Activated CD8-positive, alpha-beta memory T cell treated with anti-CD3 and anti-CD28 coated beads for 36 hours (primary cell): ENCODE data around the gene RPL39L. TPM values are rescaled to one million over a fixed set of nuclear protein-coding genes. Genes with fewer than 3 reads are reported as not detected.

Source experiments
- CTCF ChIA-PET: fragments of 350-600 bp; sonication (Branson Sonifier 250); formaldehyde crosslinking; loops from one replicate; lab custom pipeline; 2021; ENCODE audit warnings: antibody characterized with exemption; lab: Charles Lee
- POLR2A ChIA-PET: fragments of 350-600 bp; sonication (Branson Sonifier 250); formaldehyde crosslinking; loops from one replicate; lab custom pipeline; 2021; ENCODE audit warnings: antibody characterized with exemption; lab: Charles Lee
- total RNA-seq, 2 experiments: library from RNA; stranded (reverse); gene quantifications; one replicate each; pipeline ENCODE4 v1.2.3, GENCODE V29; 2021

RPL39L gene
- total RNA-seq, 2 experiments from 2014 or later: 12.9 to 14.1 TPM

DNA sequence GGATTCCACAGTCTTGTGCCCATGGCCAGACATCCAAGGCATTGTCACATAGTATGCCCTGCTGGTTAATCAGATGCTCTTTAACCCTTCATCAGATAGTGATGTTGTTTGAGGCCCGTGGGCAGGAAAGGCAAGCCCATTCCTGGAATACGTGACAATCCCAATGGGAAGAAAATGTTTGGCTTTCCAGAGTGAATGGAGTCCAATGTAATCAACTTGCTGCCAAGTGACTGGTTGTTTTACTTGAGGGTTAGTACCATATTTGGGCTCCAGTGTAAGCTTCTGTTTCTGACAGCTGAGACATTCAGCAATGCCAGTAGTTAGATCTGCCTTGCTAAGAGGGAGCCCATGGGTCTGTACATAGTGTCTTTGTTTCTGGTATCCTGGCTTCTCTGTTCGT is 31.3 kb downstream of the RPL39L start:
- CTCF ChIA-PET: interaction anchor here (0.5 kb wide), 1 partner anchor 62 kb away, joined by 3 read pairs; no protein-coding TSS in a partner anchor
- POLR2A ChIA-PET: no interaction called here

DNA sequence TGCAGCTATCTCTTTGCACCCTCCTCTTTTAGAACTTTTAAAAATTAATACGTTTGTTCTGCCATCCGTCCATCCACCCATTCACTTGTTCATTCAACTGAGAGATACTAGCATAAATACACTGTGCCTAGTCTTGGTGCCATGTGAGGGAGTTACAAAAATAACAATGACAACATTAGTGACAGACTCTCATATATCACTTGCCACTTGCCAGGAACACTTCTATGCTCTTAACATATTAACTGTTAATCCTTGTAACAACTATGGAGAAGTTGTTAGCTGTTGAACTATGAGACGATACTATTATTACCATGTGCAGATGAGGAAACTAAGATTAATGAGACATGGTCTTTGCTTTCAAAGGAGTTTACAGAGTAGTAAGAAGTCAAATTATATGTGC is 33.6 kb downstream of the RPL39L start:
- POLR2A ChIA-PET: no interaction called here

DNA sequence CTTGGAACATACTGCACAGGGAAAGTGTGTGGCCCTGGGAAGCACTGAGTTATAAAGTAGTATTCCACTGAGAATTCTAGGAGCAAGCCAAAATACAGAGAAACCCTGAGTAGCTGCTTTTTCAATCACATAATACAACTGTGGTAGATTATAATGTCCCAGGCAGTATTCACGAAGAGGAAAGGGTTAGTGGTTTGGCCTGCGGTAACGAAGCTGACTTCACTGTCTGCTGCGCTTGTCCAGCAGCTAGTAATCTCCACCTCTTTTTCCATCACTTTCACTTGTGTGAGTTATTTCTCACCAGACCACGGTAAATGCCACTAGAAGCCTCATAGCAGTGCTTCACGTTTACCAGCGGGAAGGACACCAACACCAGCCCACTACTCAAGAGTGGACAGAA is 34.4 kb downstream of the RPL39L start:
- POLR2A ChIA-PET: interaction anchor here (0.6 kb wide), 1 partner anchor 103 kb away, joined by 6 read pairs; no protein-coding TSS in a partner anchor
- CTCF ChIA-PET: no interaction called here

More for the DNA sequence above, 33.6 kb downstream of the RPL39L start:
- CTCF ChIA-PET: no interaction called here

DNA sequence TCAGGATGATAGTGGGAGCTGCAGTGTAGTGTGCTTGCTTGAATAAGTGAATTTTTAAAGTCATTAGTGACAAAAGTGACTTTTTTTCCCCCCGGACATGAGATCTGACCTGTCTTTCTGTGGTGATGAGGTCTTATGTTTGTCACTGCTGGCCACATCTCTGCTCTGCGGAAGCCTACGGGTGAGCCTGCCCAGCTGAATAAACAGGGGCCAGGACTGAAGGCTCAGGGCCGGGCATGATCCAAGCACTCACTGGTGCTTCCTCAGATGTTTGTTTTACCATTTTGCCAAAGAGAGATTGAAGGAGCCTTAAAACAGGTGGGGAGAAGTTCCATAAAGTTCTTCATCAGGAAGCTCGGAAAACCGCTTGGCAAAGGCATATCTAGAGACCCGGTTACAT is 35.0 kb downstream of the RPL39L start:
- ChIA-PET CTCF (no interaction called here), POLR2A (interaction anchor here (0.6 kb wide), 1 partner anchor 102 kb away, joined by 6 read pairs; no protein-coding TSS in a partner anchor)

GRCh38 chr3:187103251-187103650 is 36.0 kb downstream of the RPL39L start:
- ChIA-PET POLR2A (no interaction called here), CTCF (no interaction called here)

DNA sequence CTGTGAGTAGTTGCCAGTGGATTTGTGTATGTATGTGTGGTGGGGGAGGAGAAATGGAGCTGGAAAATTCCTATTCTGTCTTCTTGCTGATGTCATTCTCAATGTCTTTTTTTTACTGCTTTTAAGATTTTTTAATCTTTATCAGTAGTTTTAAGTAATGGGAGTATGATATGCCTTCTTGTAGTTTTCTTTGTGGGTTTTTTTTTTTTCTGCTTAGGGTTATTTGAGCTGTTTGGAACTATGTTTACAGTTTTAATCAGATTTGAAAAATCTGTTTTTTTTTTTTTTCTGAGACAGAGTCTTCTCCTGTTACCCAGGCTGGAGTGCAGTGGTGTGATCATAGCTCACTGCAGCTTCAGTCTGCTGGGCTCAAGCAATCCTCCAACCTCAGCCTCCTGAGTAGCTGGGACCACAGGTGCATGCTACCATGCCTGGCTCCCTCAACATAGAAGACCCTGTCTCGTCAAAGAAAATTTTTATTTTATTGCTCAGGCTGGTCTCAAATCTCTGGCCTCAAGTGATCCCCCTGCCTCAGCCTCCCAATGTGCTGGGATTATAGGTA is 37.1 kb downstream of the RPL39L start:
- ChIA-PET CTCF (interaction anchor here (0.6 to 1.9 kb wide), 4 partner anchors 11 to 281 kb away, joined by 3 to 13 read pairs (median 4); partner anchors contain the start of gene RPL39L), POLR2A (interaction anchor here (0.5 kb wide), 1 partner anchor 319 kb away, joined by 3 read pairs; no protein-coding TSS in a partner anchor)

DNA sequence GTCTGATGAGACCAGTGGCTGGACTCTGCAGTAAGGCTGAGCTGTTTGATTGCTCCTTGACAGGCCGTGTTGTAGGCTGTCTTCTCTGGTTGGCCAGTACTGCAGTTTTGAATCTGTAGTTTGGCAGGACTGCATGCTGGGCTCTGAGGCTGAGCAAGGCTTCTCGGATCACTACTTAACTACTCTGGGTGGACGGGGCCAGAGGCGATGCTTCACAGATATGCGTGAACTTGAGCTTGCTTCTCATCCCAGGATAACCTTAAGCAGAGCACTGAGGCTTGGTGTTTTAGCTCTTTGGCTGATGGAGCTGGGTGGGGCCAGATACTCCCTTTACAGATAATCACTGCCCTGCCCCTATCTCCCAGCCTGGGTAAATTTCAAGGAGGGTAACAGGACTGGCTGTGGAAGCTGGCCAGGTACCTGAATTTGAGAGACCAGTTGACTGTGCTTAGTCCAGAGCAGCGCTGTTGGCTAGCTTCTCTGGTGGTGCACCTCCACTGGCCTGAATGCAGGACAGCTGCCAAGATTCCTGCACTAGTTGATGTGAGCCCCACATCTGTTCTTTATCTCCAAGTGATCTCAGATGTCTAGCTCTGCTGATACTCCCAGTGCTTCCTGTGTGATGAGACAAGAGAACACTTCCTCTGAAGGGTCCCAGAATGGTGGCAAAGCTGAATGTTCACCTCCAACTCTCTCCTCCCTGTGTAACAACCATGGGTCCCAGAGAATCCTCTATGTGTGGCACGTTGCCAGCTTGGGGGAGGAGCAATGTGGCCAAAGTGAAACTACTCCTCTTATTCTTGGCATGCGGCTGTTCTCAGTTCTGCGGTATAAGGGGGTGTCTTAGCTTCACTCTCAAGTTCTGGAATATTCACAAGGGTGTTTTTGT is 37.9 kb downstream of the RPL39L start:
- POLR2A ChIA-PET: interaction anchor here (0.5 kb wide), 1 partner anchor 318 kb away, joined by 3 read pairs; no protein-coding TSS in a partner anchor
- CTCF ChIA-PET: interaction anchor here (0.5 to 1.9 kb wide), 4 partner anchors 12 to 1810 kb away, joined by 3 to 13 read pairs (median 4); partner anchors contain the start of gene RPL39L

DNA sequence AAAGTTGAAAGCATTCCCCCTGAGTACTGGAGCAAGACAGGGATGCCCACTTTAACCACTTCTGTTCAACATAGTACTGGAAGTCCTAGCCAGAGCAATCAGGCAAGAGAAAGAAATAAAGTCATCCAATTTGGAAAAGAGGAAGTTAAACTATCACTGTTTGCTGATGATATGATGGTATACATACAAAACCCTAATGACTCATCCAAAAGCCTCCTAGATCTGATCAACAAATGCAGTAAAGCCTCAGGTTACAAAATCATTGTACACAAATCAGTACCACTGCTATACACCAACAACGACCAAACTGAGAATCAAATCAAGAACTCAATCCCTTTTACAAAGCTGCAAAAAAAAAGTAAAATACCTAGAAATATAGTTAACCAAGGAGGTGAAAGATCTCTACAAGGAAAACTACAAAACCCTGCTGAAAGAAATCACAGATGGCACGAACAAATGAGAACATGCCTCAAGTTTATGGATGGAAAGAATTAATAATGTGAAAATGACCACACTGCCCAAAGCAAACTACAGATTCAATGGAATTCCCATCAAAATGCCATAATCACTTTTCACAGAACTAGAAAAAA is 40.3 kb downstream of the RPL39L start:
- POLR2A ChIA-PET: no interaction called here
- CTCF ChIA-PET: no interaction called here

GRCh38 chr3:187093320-187093719 is 46.0 kb downstream of the RPL39L start:
- ChIA-PET CTCF (no interaction called here), POLR2A (no interaction called here)

GRCh38 chr3:187088701-187089100 is 50.6 kb downstream of the RPL39L start:
- ChIA-PET CTCF (no interaction called here), POLR2A (no interaction called here)

DNA sequence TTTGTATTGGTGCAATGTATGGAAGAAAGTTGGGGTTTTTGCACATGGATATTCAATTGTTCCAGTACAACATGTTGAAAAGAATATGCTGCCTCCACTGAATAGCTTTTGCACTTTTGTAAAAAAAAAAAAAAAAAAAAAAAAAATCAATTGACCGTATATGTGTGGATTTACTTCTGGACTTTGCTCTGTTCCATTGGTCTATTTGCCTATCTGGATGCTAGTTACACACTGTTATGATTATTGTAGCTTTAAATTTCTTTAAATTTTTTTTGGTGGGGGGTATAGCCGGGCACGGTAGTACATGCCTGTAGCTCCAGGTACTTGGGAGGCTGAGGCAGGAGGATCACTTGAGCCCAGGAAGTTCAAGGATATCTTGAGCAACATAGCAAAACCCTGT is 52.5 kb downstream of the RPL39L start:
- CTCF ChIA-PET: interaction anchor here (0.7 to 1.1 kb wide), 2 partner anchors 46 to 265 kb away, joined by 3 to 5 read pairs; no protein-coding TSS in a partner anchor

DNA sequence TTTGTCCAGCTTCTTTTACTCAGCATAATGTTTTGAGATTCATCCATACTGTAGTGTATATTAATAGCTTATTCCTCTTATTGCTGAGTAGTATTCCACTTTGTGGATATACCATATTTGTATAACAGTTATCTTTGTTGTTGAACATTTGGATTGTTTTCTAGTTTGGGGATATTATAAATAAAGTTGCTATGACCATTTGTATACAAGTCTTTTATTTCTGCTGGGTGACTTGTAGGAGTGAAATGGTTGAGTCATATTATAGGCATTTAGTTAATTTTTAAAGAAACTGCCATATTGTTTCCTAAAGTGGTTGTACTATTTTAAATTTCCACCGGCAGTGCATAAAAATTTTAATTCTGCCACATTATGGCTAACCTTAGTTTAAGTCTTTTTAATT is 53.4 kb downstream of the RPL39L start:
- ChIA-PET POLR2A (interaction anchor here (0.7 kb wide), 1 partner anchor 10 kb away, joined by 10 read pairs; no protein-coding TSS in a partner anchor), CTCF (interaction anchor here (0.6 kb wide), 1 partner anchor 79 kb away, joined by 4 read pairs; no protein-coding TSS in a partner anchor)

More for the DNA sequence above, 52.5 kb downstream of the RPL39L start:
- POLR2A ChIA-PET: no interaction called here

GRCh38 chr3:187085021-187085666 is 54.2 kb downstream of the RPL39L start:
- CTCF ChIA-PET: no interaction called here
- POLR2A ChIA-PET: interaction anchor here (0.7 kb wide), 1 partner anchor 10 kb away, joined by 10 read pairs; no protein-coding TSS in a partner anchor

DNA sequence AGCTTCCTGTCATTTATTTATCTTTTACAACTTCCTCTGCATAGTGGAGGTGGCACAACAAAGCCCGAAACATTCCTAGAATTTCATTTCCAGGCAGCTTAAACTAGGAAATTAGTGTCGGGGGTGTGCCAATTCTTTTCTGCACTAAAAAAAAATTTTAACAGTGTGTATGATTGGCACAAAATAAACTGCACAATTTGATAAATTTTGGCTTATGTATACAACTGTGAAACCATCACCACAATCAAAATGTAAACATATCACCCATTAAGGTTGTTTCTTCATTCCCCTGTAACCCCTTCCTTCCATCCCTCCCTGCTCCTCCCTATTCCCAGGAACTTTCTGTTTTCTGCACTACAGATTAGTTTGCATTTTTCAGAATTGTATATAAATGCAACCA is 54.7 kb downstream of the RPL39L start:
- POLR2A ChIA-PET: no interaction called here
- CTCF ChIA-PET: interaction anchor here (1.5 kb wide), 1 partner anchor 80 kb away, joined by 4 read pairs; no protein-coding TSS in a partner anchor

GRCh38 chr3:187084126-187084525 is 55.2 kb downstream of the RPL39L start:
- POLR2A ChIA-PET: no interaction called here
- CTCF ChIA-PET: interaction anchor here (1.5 kb wide), 1 partner anchor 81 kb away, joined by 4 read pairs; no protein-coding TSS in a partner anchor

DNA sequence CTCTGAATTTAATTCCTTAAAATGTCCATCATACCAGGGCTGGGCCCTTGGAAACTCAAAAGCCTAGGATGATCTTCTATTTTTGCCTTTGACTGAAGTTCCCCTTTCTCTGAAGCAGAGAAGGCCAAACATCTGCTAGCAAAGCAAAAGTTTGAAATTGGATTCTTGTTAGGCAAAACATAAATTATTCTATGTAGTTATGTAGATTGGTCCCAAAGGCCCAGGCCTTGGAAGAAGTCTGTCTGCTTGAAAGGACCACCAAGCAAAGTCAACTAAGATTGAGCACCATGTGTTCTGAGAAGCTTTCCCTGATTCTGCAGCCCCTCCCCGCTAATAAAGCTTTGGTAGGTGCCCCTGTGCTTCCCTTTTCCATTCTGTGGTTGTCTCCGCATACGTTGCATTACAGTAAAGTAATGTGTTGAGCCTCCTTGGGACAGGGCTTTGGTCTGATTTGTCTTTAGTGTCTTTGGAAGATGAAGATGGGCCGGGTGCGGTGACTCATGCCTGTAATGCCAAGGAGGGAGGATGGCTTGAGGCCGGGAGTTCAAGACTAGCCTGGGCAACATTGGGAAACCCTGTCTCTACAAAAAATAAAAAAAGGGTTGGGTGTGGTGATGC is 56.4 kb downstream of the RPL39L start:
- CTCF ChIA-PET: interaction anchor here (1.5 kb wide), 1 partner anchor 82 kb away, joined by 4 read pairs; no protein-coding TSS in a partner anchor
- POLR2A ChIA-PET: no interaction called here

DNA sequence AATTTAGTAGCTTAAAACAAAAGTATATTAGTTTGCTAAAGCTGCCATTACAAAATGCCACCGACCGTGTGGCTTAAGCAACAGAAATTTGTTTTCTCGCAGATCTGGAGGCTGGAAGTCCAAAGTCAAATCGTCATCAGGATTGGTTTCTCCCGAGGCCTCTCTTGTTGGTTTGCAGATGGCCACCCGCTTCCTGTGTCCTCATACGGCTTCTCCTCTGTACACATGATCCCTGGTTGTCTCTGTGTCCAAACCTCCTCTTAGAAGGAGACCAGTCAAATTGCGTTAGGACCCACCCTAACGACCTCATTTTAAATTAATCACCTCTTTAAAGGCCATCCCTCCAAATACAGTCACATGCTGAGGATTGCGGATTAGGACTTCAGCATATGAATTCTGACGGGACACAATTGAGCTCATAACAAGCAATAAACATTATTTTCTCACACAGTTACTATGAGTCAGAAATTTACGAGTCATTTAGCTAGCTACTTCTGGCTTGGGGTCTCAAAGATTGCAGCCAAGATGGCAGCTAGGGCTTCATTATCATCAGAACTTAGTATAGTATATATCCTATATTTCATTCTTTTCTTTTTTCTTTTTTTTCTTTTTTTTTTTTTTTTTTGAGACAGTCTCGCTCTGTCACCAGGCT is 58.4 kb downstream of the RPL39L start:
- ChIA-PET CTCF (no interaction called here), POLR2A (no interaction called here)
